LNCaP clone FGC (cell line): ENCODE data around the gene RSPRY1.

Experiments used
- DNase-seq: peaks from one replicate; pipeline ENCODE4 v3.0.0-alpha.2; 2011; ENCODE audit warnings: low read depth
- H3K4me3 ChIP-seq: 2 replicates; pipeline ENCODE4 v1.5.1; 2011; ENCODE audit warnings: mild to moderate bottlenecking, low read depth, low read length, control low read depth
- TF ChIP-seq, protein P1 (sequence below): IDR thresholded peaks from 2 replicates; pipeline ENCODE4 v1.5.1; 2012; ENCODE audit warnings: mild to moderate bottlenecking; ENCODE audit not compliant: control insufficient read depth, insufficient read depth; ENCODE audit errors: extremely low read depth

RSPRY1 gene

DNA sequence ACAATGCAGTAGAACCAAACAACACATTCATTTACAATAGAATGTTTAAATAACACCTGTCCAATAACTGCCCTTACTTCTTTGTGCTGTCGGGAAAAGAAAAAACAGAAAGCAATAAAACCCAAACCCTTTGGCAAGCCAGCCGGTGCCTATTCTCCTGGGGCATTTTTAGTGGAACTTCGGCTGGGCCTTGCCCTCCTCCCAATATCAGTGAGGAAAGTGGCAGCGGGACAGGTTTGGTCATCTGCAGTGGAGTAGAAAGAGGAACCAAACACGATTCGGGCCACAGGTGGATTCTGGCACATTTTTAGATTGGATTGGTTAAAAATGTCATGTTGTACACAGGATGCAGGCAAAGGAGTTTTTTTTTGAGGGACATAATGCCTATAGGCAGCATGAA is 32.3 kb upstream of the RSPRY1 start:
- TF ChIP-seq, protein P1, sequence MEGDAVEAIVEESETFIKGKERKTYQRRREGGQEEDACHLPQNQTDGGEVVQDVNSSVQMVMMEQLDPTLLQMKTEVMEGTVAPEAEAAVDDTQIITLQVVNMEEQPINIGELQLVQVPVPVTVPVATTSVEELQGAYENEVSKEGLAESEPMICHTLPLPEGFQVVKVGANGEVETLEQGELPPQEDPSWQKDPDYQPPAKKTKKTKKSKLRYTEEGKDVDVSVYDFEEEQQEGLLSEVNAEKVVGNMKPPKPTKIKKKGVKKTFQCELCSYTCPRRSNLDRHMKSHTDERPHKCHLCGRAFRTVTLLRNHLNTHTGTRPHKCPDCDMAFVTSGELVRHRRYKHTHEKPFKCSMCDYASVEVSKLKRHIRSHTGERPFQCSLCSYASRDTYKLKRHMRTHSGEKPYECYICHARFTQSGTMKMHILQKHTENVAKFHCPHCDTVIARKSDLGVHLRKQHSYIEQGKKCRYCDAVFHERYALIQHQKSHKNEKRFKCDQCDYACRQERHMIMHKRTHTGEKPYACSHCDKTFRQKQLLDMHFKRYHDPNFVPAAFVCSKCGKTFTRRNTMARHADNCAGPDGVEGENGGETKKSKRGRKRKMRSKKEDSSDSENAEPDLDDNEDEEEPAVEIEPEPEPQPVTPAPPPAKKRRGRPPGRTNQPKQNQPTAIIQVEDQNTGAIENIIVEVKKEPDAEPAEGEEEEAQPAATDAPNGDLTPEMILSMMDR: no peak
- H3K4me3 ChIP-seq: no peak overlapping the region
- no peak for DNase-seq

DNA sequence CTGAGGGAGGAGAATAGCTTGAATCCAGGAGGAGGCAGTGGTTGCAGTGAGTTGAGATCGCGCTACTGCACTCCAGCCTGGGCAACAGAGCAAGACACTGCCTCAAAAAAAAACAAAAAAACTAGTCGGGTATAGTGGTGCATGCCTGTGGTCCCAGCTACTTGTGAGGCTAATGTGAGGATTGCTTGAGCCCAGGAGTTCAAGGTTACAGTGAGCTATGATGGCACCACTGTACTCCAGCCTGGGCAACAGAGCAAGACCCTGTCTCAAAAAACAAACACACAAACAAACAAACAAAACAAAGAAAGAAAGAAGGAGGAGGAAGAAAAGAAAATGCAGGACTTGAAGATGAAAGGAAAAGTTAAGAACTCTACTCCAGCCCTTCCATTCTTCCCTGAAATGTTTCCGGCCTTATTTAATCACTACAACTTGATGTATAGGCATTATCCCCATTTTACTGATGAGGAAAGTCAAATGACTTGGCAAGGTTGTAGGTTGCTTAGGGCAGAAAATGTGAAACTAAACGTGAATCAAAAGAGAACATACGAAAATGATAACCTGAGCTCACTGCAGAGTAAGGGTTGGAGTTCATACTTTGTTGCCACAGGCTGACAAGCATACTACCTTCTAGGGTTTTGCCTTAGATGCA is 30.3 kb upstream of the RSPRY1 start:
- H3K4me3 ChIP-seq: no peak overlapping the region
- TF ChIP-seq, protein P1: no peak
- no peak for DNase-seq

DNA sequence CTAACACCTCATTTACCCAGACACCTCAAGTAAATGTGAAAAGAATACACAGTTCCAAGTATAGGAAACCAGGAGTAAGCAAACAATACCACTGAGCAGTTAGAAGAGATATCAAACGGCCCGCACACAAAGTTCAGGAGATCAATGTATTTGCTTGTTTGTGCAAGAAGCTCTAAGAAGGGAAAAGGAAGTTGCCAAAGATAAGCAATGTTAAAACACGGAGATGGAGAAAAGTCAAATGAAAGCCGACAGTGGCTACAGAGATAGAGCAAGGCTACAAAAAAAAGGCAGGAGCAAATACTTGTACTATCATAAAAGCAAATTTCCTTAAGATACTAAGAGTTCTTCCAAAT is 29.8 kb upstream of the RSPRY1 start:
- TF ChIP-seq, protein P1: no peak
- no peak for DNase-seq
- no peak overlapping the region for H3K4me3 ChIP-seq

GRCh38 chr16:57157533-57157932 is 28.6 kb upstream of the RSPRY1 start:
- no peak overlapping the region for H3K4me3 ChIP-seq
- no peak for DNase-seq
- TF ChIP-seq, protein P1: no peak

- TF ChIP-seq, protein P1: no peak
- DNase-seq: no peak
- H3K4me3 ChIP-seq: no peak overlapping the region
Observed at GRCh38 chr16:57159447-57159846, 26.7 kb upstream of the RSPRY1 start.

- no peak overlapping the region for H3K4me3 ChIP-seq
- no peak for DNase-seq
- TF ChIP-seq, protein P1: no peak
Observed at GRCh38 chr16:57163842-57164241, 22.3 kb upstream of the RSPRY1 start.

DNA sequence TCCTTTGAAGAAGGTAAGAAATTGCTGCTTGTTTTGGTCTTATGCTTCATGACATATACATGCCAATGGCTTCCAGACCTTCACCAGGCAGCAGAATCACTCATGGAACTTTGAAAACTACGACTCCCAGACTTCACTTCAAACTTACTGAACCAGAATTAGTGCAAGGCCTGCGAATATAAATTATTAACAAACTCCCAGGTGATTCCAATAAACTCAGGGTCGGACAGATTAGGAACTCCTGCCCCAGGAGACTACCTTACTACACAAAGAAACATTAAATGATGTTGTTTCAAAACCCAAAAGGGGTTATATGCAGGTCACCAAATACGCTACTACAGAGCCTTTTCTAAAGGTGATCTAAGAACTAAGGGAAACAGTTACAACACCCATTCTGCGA is 20.6 kb upstream of the RSPRY1 start:
- no peak for DNase-seq
- no peak overlapping the region for H3K4me3 ChIP-seq
- TF ChIP-seq, protein P1: no peak
